Measurements from ENCODE around the gene GMPS.

DNA sequence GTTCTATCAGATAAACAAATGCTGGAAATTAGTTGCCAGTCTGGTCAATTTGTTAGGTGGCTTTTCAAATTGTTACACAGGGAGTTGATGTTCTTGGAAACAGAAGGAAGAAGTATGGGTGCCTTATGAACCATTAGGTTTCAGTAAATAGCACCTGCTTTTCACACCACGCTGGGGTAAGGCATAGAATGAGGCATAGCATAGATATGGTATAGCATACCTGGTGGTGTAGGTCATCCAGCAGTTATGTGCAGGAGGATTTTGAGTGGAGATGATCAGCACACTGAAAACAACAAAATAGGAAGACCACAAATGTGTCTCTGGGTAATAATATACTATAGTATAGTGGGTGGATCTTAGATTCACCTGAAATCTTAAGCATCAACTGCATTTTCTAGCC is 121.4 kb downstream of the GMPS start:
- no peak for TF ChIP-seq POLR2A (IDR thresholded peaks at IDR 0.05)
- TF ChIP-seq, protein P1, sequence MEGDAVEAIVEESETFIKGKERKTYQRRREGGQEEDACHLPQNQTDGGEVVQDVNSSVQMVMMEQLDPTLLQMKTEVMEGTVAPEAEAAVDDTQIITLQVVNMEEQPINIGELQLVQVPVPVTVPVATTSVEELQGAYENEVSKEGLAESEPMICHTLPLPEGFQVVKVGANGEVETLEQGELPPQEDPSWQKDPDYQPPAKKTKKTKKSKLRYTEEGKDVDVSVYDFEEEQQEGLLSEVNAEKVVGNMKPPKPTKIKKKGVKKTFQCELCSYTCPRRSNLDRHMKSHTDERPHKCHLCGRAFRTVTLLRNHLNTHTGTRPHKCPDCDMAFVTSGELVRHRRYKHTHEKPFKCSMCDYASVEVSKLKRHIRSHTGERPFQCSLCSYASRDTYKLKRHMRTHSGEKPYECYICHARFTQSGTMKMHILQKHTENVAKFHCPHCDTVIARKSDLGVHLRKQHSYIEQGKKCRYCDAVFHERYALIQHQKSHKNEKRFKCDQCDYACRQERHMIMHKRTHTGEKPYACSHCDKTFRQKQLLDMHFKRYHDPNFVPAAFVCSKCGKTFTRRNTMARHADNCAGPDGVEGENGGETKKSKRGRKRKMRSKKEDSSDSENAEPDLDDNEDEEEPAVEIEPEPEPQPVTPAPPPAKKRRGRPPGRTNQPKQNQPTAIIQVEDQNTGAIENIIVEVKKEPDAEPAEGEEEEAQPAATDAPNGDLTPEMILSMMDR (IDR thresholded peaks at IDR 0.05): no peak
